Adipocyte (in vitro differentiated cells): Measurements from ENCODE around the gene IRF1.

Source experiments
- DNase-seq: peaks from one replicate; pipeline ENCODE4 v3.0.0-alpha.2; 2015; ENCODE audit warnings: low read depth
- H3K27me3 ChIP-seq: replicated peaks from 2 replicates; pipeline ENCODE4 v1.7.0; 2013; ENCODE audit warnings: mild to moderate bottlenecking, low read length, moderate library complexity; ENCODE audit not compliant: control insufficient read depth, insufficient read depth
- H3K36me3 ChIP-seq: 2 replicates; pipeline ENCODE4 v1.7.0; 2013; ENCODE audit warnings: low read length, mild to moderate bottlenecking, moderate library complexity; ENCODE audit not compliant: control insufficient read depth, insufficient read depth, severe bottlenecking
- H3K4me1 ChIP-seq: 2 replicates; pipeline ENCODE4 v1.7.0; 2013; ENCODE audit warnings: mild to moderate bottlenecking, low read length, moderate library complexity; ENCODE audit not compliant: control insufficient read depth, insufficient read depth
- H3K4me3 ChIP-seq: 2 replicates; pipeline ENCODE4 v1.7.0; 2013; ENCODE audit warnings: mild to moderate bottlenecking, low read length, moderate library complexity
- H3K9ac ChIP-seq: 2 replicates; pipeline ENCODE4 v1.7.0; 2013; ENCODE audit warnings: mild to moderate bottlenecking, low read length, moderate library complexity
- H3K9me3 ChIP-seq: 2 replicates; pipeline ENCODE4 v1.7.0; 2013; ENCODE audit warnings: mild to moderate bottlenecking, low read length, moderate library complexity; ENCODE audit not compliant: control insufficient read depth

Gene IRF1

GRCh38 chr5:132456987-132457361, 33.6 kb downstream of the IRF1 start:
- no peak for DNase-seq
- no peaks in the 10 kb centered on the region for H3K9me3 ChIP-seq

GRCh38 chr5:132456296-132456986, 34.1 kb downstream of the IRF1 start:
- DNase-seq, result peak; percentile 47
- Histone ChIP-seq H3K4me1 (peaks cover 49% of the 10 kb centered on the region), H3K4me3 (no peak overlapping the region), H3K27me3 (no peaks in the 10 kb centered on the region), H3K36me3 (no peaks in the 10 kb centered on the region), H3K9me3 (no peaks in the 10 kb centered on the region), H3K9ac (peak overlapping the region; percentile 73)

More at GRCh38 chr5:132456987-132457361, 33.6 kb downstream of the IRF1 start:
- H3K27me3 ChIP-seq, result no peaks in the 10 kb centered on the region
- peaks cover 49% of the 10 kb centered on the region for H3K4me1 ChIP-seq
- H3K4me3 ChIP-seq, result no peak overlapping the region
- peak overlapping the region; percentile 73 for H3K9ac ChIP-seq
- H3K36me3 ChIP-seq, result no peaks in the 10 kb centered on the region

GRCh38 chr5:132455614-132456115, 34.9 kb downstream of the IRF1 start:
- H3K4me1 ChIP-seq, result peaks cover 55% of the 10 kb centered on the region
- H3K9me3 ChIP-seq, result no peaks in the 10 kb centered on the region
- H3K36me3 ChIP-seq, result no peaks in the 10 kb centered on the region
- H3K4me3 ChIP-seq, result no peak overlapping the region
- DNase-seq, result no peak
- no peak overlapping the region for H3K9ac ChIP-seq
- H3K27me3 ChIP-seq, result no peaks in the 10 kb centered on the region

DNA sequence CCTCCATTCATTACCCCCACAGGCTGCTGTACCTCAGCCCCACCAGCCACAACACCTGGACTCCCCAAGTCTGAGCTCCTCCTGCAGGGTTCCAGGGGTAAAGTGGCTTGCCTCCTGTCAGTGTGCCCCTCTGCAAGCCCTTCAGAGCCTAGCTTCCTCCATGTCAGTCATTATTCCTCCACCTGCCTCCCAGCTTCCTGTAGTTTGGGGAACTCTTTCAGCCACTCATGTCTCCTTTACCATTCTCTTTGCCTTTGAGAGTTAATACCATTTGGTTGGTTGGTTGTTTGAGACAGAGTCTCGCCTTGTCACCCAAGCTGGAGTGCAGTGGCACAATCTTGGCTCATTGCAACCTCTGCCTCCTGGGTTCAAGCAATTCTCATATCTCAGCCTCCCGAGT, 36.2 kb downstream of the IRF1 start:
- Histone ChIP-seq H3K9me3 (no peaks in the 10 kb centered on the region), H3K4me1 (peaks cover 46% of the 10 kb centered on the region), H3K9ac (no peak overlapping the region), H3K4me3 (no peak overlapping the region), H3K27me3 (no peaks in the 10 kb centered on the region), H3K36me3 (peaks cover 4% of the 10 kb centered on the region)
- DNase-seq, result no peak

DNA sequence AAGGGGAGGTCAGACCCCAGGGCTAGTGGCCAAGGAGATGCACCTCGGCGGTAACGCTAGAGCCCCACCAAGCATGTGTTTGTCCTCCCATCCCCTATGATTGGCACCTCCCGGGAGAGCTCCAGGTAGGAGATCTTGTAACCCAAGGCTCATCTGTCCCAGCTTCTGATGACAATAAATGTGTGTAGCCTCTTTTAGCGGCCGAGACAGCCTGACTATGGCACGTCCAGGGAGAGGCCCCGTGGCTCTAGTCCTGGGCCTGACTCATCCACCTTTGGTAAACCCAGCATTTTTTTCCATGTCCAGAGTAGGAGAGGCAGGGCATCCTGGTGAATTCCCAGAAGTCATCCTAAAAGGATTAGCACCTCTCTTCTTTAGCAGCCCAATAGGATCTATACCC, 39.2 kb downstream of the IRF1 start:
- H3K4me1 ChIP-seq, result peaks cover 25% of the 10 kb centered on the region
- H3K9ac ChIP-seq, result no peak overlapping the region
- H3K36me3 ChIP-seq, result peaks cover 4% of the 10 kb centered on the region
- no peaks in the 10 kb centered on the region for H3K27me3 ChIP-seq
- no peak for DNase-seq
- H3K9me3 ChIP-seq, result no peaks in the 10 kb centered on the region
- H3K4me3 ChIP-seq, result no peak overlapping the region

- Histone ChIP-seq H3K4me3 (no peak overlapping the region), H3K4me1 (peaks cover 28% of the 10 kb centered on the region), H3K9me3 (no peaks in the 10 kb centered on the region), H3K9ac (no peak overlapping the region), H3K27me3 (no peaks in the 10 kb centered on the region), H3K36me3 (peaks cover 4% of the 10 kb centered on the region)
- DNase-seq, result no peak
Observed at GRCh38 chr5:132449060-132449459, 41.5 kb downstream of the IRF1 start.

GRCh38 chr5:132447196-132447595, 43.4 kb downstream of the IRF1 start:
- H3K9ac ChIP-seq, result no peak overlapping the region
- no peak for DNase-seq
- no peaks in the 10 kb centered on the region for H3K9me3 ChIP-seq
- peaks cover 28% of the 10 kb centered on the region for H3K4me1 ChIP-seq
- no peak overlapping the region for H3K4me3 ChIP-seq
- peaks cover 4% of the 10 kb centered on the region for H3K36me3 ChIP-seq
- H3K27me3 ChIP-seq, result no peaks in the 10 kb centered on the region

DNA sequence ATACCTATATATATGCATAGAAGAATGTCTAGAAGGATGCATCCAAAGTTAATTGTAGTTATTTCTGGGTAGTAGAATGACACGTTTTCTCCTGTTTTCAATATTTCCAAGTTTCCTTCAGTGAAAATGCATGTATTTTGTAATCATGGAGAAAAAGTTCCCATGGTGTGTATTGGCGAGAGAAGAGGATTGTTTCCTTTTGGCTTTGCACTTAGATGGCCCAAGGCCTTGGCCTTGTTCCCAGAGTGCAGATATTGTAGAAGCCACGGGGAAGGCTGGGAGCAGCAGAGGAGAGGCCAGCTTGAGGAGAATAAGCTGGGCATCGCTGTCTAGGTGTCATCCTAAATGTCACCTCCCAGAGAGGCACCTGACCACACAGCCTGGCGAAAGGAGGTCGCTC, 44.0 kb downstream of the IRF1 start:
- DNase-seq, result peak; percentile 92

GRCh38 chr5:132445930-132446329, 44.6 kb downstream of the IRF1 start:
- Histone ChIP-seq H3K4me1 (peaks cover 25% of the 10 kb centered on the region), H3K9me3 (no peaks in the 10 kb centered on the region), H3K4me3 (no peak overlapping the region), H3K9ac (no peak overlapping the region), H3K27me3 (no peaks in the 10 kb centered on the region), H3K36me3 (peaks cover 4% of the 10 kb centered on the region)
- no peak for DNase-seq

More for the DNA sequence above, 44.0 kb downstream of the IRF1 start:
- H3K36me3 ChIP-seq, result peaks cover 4% of the 10 kb centered on the region
- H3K9me3 ChIP-seq, result no peaks in the 10 kb centered on the region
- H3K4me1 ChIP-seq, result peaks cover 28% of the 10 kb centered on the region
- H3K4me3 ChIP-seq, result no peak overlapping the region
- no peak overlapping the region for H3K9ac ChIP-seq
- no peaks in the 10 kb centered on the region for H3K27me3 ChIP-seq

GRCh38 chr5:132445640-132445923, 45.0 kb downstream of the IRF1 start:
- Histone ChIP-seq H3K4me1 (peaks cover 22% of the 10 kb centered on the region), H3K36me3 (peaks cover 4% of the 10 kb centered on the region), H3K4me3 (no peak overlapping the region), H3K9ac (no peak overlapping the region), H3K9me3 (no peaks in the 10 kb centered on the region), H3K27me3 (no peaks in the 10 kb centered on the region)
- no peak for DNase-seq

GRCh38 chr5:132444841-132445639, 45.5 kb downstream of the IRF1 start:
- Histone ChIP-seq H3K4me1 (peaks cover 21% of the 10 kb centered on the region), H3K4me3 (no peak overlapping the region), H3K27me3 (no peaks in the 10 kb centered on the region), H3K36me3 (peaks cover 4% of the 10 kb centered on the region), H3K9me3 (no peaks in the 10 kb centered on the region), H3K9ac (no peak overlapping the region)
- DNase-seq, result no peak
